ENCODE measurements around the gene BCAR3.
A peak's percentile ranks its signal among the peaks of the same experiment; 100 is the strongest.
"Not testable (repeated sequence)": the region's sequence is repeated elsewhere in the genome, so short reads cannot be mapped to it uniquely, and the experiment has no call there.

BCAR3 gene

GRCh38 chr1:93593854-93594602 is 87.6 kb downstream of the BCAR3 start:
- no peak for DNase-seq

- no peak for DNase-seq
These were observed 89.1 kb downstream of the BCAR3 start for GRCh38 chr1:93592551-93592949.

GRCh38 chr1:93591676-93592550 is 89.7 kb downstream of the BCAR3 start:
- DNase-seq = peak; percentile 67

- DNase-seq = not testable (repeated sequence)
These were observed 90.4 kb downstream of the BCAR3 start for GRCh38 chr1:93591291-93591675.

GRCh38 chr1:93588955-93589354 is 92.7 kb downstream of the BCAR3 start:
- DNase-seq = no peak

GRCh38 chr1:93588206-93588605 is 93.4 kb downstream of the BCAR3 start:
- no peak for DNase-seq

GRCh38 chr1:93587354-93587753 is 94.3 kb downstream of the BCAR3 start:
- no peak for DNase-seq

- no peak for DNase-seq
These were observed 96.3 kb downstream of the BCAR3 start for GRCh38 chr1:93585059-93585966.

- DNase-seq = no peak
These were observed 97.2 kb downstream of the BCAR3 start for GRCh38 chr1:93584261-93585003.

- DNase-seq = no peak
These were observed 99.5 kb downstream of the BCAR3 start for GRCh38 chr1:93581917-93582850.

- no peak for DNase-seq
These were observed 101.7 kb downstream of the BCAR3 start for GRCh38 chr1:93579891-93580290.

- DNase-seq = no peak
These were observed 102.5 kb downstream of the BCAR3 start for GRCh38 chr1:93578911-93579825.

- no peak for DNase-seq
These were observed 103.2 kb downstream of the BCAR3 start for GRCh38 chr1:93578433-93578830.

- DNase-seq = no peak
These were observed 103.9 kb downstream of the BCAR3 start for GRCh38 chr1:93577536-93578432.

GRCh38 chr1:93576746-93577145 is 104.9 kb downstream of the BCAR3 start:
- DNase-seq = no peak

- DNase-seq = peak; percentile 93
These were observed 105.3 kb downstream of the BCAR3 start for GRCh38 chr1:93576346-93576745.

- peak; percentile 68 for DNase-seq
These were observed 105.9 kb downstream of the BCAR3 start for GRCh38 chr1:93575621-93576284.

- no peak for DNase-seq
These were observed 106.6 kb downstream of the BCAR3 start for GRCh38 chr1:93574991-93575390.
